ENCODE results near the gene VSTM1.
"Not testable (repeated sequence)": the region's sequence is repeated elsewhere in the genome, so short reads cannot be mapped to it uniquely, and the experiment has no call there.

VSTM1 gene

GRCh38 chr19:54063350-54064116, at the start of gene VSTM1:
TSS of gene VSTM1 (minus strand) at chr19:54063897. CDS start at chr19:54063777, 120 bp downstream.
- no peak for DNase-seq (ENCODE audit: low spot score)

- DNase-seq (ENCODE audit: low spot score): no peak
Measured at GRCh38 chr19:54109651-54110050, 46.0 kb upstream of the VSTM1 start.

- DNase-seq (ENCODE audit: low spot score): no peak
Measured at GRCh38 chr19:54108496-54108895, 44.8 kb upstream of the VSTM1 start.

- DNase-seq (ENCODE audit: low spot score): no peak
Measured at GRCh38 chr19:54107876-54108490, 44.3 kb upstream of the VSTM1 start.

GRCh38 chr19:54106716-54107115, 43.0 kb upstream of the VSTM1 start:
- no peak for DNase-seq (ENCODE audit: low spot score)

GRCh38 chr19:54105796-54106195, 42.1 kb upstream of the VSTM1 start:
- no peak for DNase-seq (ENCODE audit: low spot score)

GRCh38 chr19:54104998-54105715, 41.5 kb upstream of the VSTM1 start:
- no peak for DNase-seq (ENCODE audit: low spot score)

- DNase-seq (ENCODE audit: low spot score): peak; percentile 98
Measured at GRCh38 chr19:54102421-54103169, 38.9 kb upstream of the VSTM1 start, which contains the start of gene NDUFA3. TSS of gene NDUFA3 (plus strand) at chr19:54102855. CDS start at chr19:54102879, 24 bp downstream.

GRCh38 chr19:54100561-54100960, 36.9 kb upstream of the VSTM1 start, which contains the start of gene OSCAR:
TSS of gene OSCAR (minus strand) at chr19:54100803. CDS start at chr19:54100792, 11 bp downstream.
- DNase-seq (ENCODE audit: low spot score): no peak

GRCh38 chr19:54099903-54100255, 36.2 kb upstream of the VSTM1 start:
- not testable (repeated sequence) for DNase-seq (ENCODE audit: low spot score)

GRCh38 chr19:54099190-54099902, 35.6 kb upstream of the VSTM1 start:
- DNase-seq (ENCODE audit: low spot score): no peak

GRCh38 chr19:54096617-54097106, 33.0 kb upstream of the VSTM1 start:
- no peak for DNase-seq (ENCODE audit: low spot score)

GRCh38 chr19:54095859-54096616, 32.3 kb upstream of the VSTM1 start:
- DNase-seq (ENCODE audit: low spot score): not testable (repeated sequence)

GRCh38 chr19:54095136-54095858, 31.6 kb upstream of the VSTM1 start:
- DNase-seq (ENCODE audit: low spot score): no peak

GRCh38 chr19:54094426-54095000, 30.8 kb upstream of the VSTM1 start:
- no peak for DNase-seq (ENCODE audit: low spot score)

- no peak for DNase-seq (ENCODE audit: low spot score)
Measured at GRCh38 chr19:54084410-54084809, 20.7 kb upstream of the VSTM1 start.

GRCh38 chr19:54081032-54081431, 17.3 kb upstream of the VSTM1 start, which contains the start of gene TARM1:
TSS of gene TARM1 (minus strand) at chr19:54081365. CDS start at chr19:54081340, 25 bp downstream.
- DNase-seq (ENCODE audit: low spot score): no peak

- no peak for DNase-seq (ENCODE audit: low spot score)
Measured at GRCh38 chr19:54077334-54077733, 13.6 kb upstream of the VSTM1 start.

GRCh38 chr19:54074851-54075250, 11.2 kb upstream of the VSTM1 start:
- no peak for DNase-seq (ENCODE audit: low spot score)
